WTC11 (cell line): ENCODE data around the gene NDUFAF7. TPM values are rescaled to one million over a fixed set of nuclear protein-coding genes. Genes with fewer than 3 reads are reported as not detected.

ENCODE experiments used
- ATAC-seq: fragments of 200-7000 bp; cut with Tn5 transposase; 2 replicates; pipeline ENCODE4 v1.10.0; 2021; ENCODE audit warnings: mild to moderate bottlenecking, moderate library complexity
- CTCF ChIA-PET: fragments of 300-600 bp; sonication (Branson Sonifier 250); formaldehyde crosslinking; loops from one replicate; lab custom pipeline; 2021; ENCODE audit warnings: antibody characterized with exemption; lab: Charles Lee
- POLR2A ChIA-PET: fragments of 350-600 bp; sonication (Branson Sonifier 250); formaldehyde crosslinking; loops from one replicate; lab custom pipeline; 2021; ENCODE audit warnings: antibody characterized with exemption; lab: Charles Lee
- DNase-seq: peaks from one replicate; pipeline ENCODE4 v3.0.0; 2021; ENCODE audit warnings: low spot score
- H3K27ac Mint-ChIP-seq: 2 replicates; pipeline ENCODE4 v1.8.0; 2021; ENCODE audit warnings: mixed read lengths
- H3K27me3 Mint-ChIP-seq: 2 replicates; pipeline ENCODE4 v1.8.0; 2021; ENCODE audit warnings: low read depth, mild to moderate bottlenecking, moderate library complexity, mixed read lengths
- H3K36me3 Mint-ChIP-seq: 2 replicates; pipeline ENCODE4 v1.8.0; 2021; ENCODE audit warnings: mixed read lengths
- H3K4me1 Mint-ChIP-seq: 2 replicates; pipeline ENCODE4 v1.8.0; 2022; ENCODE audit warnings: mixed read lengths
- H3K4me3 Mint-ChIP-seq: 2 replicates; pipeline ENCODE4 v1.8.0; 2021; ENCODE audit warnings: mild to moderate bottlenecking, moderate library complexity, mixed read lengths
- H3K9me3 Mint-ChIP-seq: 2 replicates; pipeline ENCODE4 v1.8.0; 2021; ENCODE audit warnings: mixed read lengths
- CREB1 ChIP-seq: sonication (generic); formaldehyde crosslinking; IDR thresholded peaks from 2 replicates; pipeline ENCODE4 v1.8.0; 2023; ENCODE audit warnings: mild to moderate bottlenecking, missing genetic modification reagents
- CREM ChIP-seq: sonication (generic); formaldehyde crosslinking; IDR thresholded peaks from 2 replicates; pipeline ENCODE4 v1.8.1; 2022; ENCODE audit warnings: mild to moderate bottlenecking, missing genetic modification reagents, moderate library complexity
- ETV6 ChIP-seq: sonication (generic); formaldehyde crosslinking; IDR thresholded peaks from 2 replicates; pipeline ENCODE4 v1.8.1; 2022; ENCODE audit warnings: mild to moderate bottlenecking, missing genetic modification reagents
- FOXK1 ChIP-seq: sonication (generic); formaldehyde crosslinking; IDR thresholded peaks from 2 replicates; pipeline ENCODE4 v1.8.0; 2022; ENCODE audit warnings: mild to moderate bottlenecking, moderate library complexity, missing genetic modification reagents
- JUN ChIP-seq: sonication (generic); formaldehyde crosslinking; IDR thresholded peaks from 2 replicates; pipeline ENCODE4 v1.8.0; 2023; ENCODE audit warnings: mild to moderate bottlenecking, missing genetic modification reagents
- NR2C2 ChIP-seq: sonication (generic); formaldehyde crosslinking; IDR thresholded peaks from 2 replicates; pipeline ENCODE4 v1.8.0; 2022; ENCODE audit warnings: mild to moderate bottlenecking, missing genetic modification reagents
- PRRX2 ChIP-seq: fragments of 250-450 bp; sonication (Bioruptor Pico); IDR thresholded peaks from 2 replicates; pipeline ENCODE4 v1.8.0; 2021; ENCODE audit warnings: mild to moderate bottlenecking
- SMAD4 ChIP-seq: sonication (generic); formaldehyde crosslinking; IDR thresholded peaks from 2 replicates; pipeline ENCODE4 v1.8.0; 2022; ENCODE audit warnings: mild to moderate bottlenecking, missing genetic modification reagents
- TEAD1 ChIP-seq: sonication (generic); formaldehyde crosslinking; IDR thresholded peaks from 2 replicates; pipeline ENCODE4 v1.8.0; 2022; ENCODE audit warnings: mild to moderate bottlenecking, missing genetic modification reagents
- TEAD4 ChIP-seq: sonication (generic); formaldehyde crosslinking; IDR thresholded peaks from 2 replicates; pipeline ENCODE4 v1.8.0; 2022; ENCODE audit warnings: mild to moderate bottlenecking, missing genetic modification reagents
- ZNF121 ChIP-seq: sonication (generic); formaldehyde crosslinking; IDR thresholded peaks from 2 replicates; pipeline ENCODE4 v1.8.0; 2023; ENCODE audit warnings: missing genetic modification reagents
- ZNF416 ChIP-seq: fragments of 250-450 bp; sonication (Bioruptor Pico); IDR thresholded peaks from 2 replicates; pipeline ENCODE4 v1.9.0; 2021; ENCODE audit warnings: mild to moderate bottlenecking, inconsistent platforms
- ZNF671 ChIP-seq: fragments of 250-450 bp; sonication (Bioruptor Pico); IDR thresholded peaks from 2 replicates; pipeline ENCODE4 v1.8.0; 2021; ENCODE audit warnings: mild to moderate bottlenecking
- total RNA-seq: library from RNA; stranded (reverse); gene quantifications from 3 replicates; pipeline ENCODE4 v1.2.3, GENCODE V29; 2021
- TF ChIP-seq, protein P1 (sequence below): fragments of 250-450 bp; sonication (Bioruptor Pico); conservative IDR thresholded peaks from 2 replicates; pipeline ENCODE4 v1.9.0; 2021; ENCODE audit warnings: mild to moderate bottlenecking
- TF ChIP-seq, protein P2 (sequence below): sonication (generic); formaldehyde crosslinking; IDR thresholded peaks from 2 replicates; pipeline ENCODE4 v1.8.1; 2022; ENCODE audit warnings: low read depth, mild to moderate bottlenecking, moderate library complexity, missing genetic modification reagents, borderline replicate concordance
- TF ChIP-seq, protein P3 (sequence below): sonication (generic); formaldehyde crosslinking; IDR thresholded peaks from 2 replicates; pipeline ENCODE4 v1.8.0; 2022; ENCODE audit warnings: mild to moderate bottlenecking, missing genetic modification reagents
- TF ChIP-seq, protein P4 (sequence below): sonication (generic); formaldehyde crosslinking; IDR thresholded peaks from 2 replicates; pipeline ENCODE4 v1.8.0; 2023; ENCODE audit warnings: missing genetic modification reagents, mild to moderate bottlenecking, borderline replicate concordance
- TF ChIP-seq, protein P5 (sequence below): sonication (generic); formaldehyde crosslinking; IDR thresholded peaks from 2 replicates; pipeline ENCODE4 v1.8.0; 2022; ENCODE audit warnings: mild to moderate bottlenecking, missing genetic modification reagents
- TF ChIP-seq, protein P6 (sequence below): sonication (generic); formaldehyde crosslinking; IDR thresholded peaks from 2 replicates; pipeline ENCODE4 v1.8.0; 2022; ENCODE audit warnings: mild to moderate bottlenecking, missing genetic modification reagents
- TF ChIP-seq, protein P7 (sequence below): fragments of 250-450 bp; sonication (Bioruptor Pico); IDR thresholded peaks from 2 replicates; pipeline ENCODE4 v1.9.0; 2021; ENCODE audit warnings: mild to moderate bottlenecking, borderline replicate concordance

NDUFAF7 gene
- total RNA-seq, 1 experiment from 2014 or later, result 57.8 TPM

DNA sequence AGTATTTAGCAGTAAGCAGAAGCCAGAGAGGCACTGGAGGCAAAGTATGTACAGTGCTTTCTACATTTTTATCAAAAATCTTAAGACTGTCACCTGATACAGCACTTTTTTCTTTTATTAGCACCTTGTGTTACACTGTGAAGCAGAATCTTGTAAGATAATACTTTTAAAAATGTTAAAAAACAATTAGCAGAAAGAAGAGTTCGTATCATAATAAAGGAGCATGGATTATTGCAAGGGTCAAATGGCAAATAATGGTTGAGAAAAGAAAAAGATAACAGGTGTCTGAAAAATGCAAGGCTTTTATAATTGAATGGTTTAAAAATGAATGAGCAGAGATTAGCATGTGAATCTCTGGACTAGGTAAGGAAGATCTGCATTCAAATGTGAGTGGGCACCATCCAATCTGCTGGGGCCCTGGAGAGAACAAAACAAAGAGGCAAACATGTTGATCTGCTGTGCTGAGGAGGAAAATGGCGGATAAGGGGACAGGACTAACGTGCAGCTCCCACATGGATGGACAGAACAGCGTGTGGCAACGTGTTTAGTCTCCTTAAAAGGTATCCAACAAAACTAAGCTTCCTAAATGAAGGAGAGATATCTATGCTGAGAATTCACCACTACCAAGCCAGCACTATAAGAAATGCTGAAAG lies 25.6 kb upstream of the NDUFAF7 start:
- ATAC-seq (peak; percentile 93), DNase-seq (peak; percentile 37)
- Mint-ChIP-seq H3K27ac (peak overlapping the region; percentile 96), H3K9me3 (peaks cover 60% of the 10 kb centered on the region), H3K4me3 (peak overlapping the region; percentile 6), H3K36me3 (peaks cover 98% of the 10 kb centered on the region), H3K27me3 (no peaks in the 10 kb centered on the region; the same call in 1 of the 2 replicates), H3K4me1 (peaks cover 63% of the 10 kb centered on the region)
- POLR2A ChIA-PET, result no interaction called here
- CTCF ChIA-PET, result interaction anchor here (1.3 kb wide), 1 partner anchor 25 kb away, joined by 3 read pairs; no protein-coding TSS in a partner anchor
- TF ChIP-seq FOXK1 (CRISPR knock-in tag) (peak; percentile 40; the same call in 1 of the 2 replicates), SMAD4 (no peak), ZNF121 (CRISPR knock-in tag) (no peak), NR2C2 (no peak), ZNF671 (CRISPR knock-in tag) (no peak), CREB1 (CRISPR knock-in tag) (no peak), ETV6 (CRISPR knock-in tag) (peak; percentile 50; the same call in 1 of the 2 replicates), PRRX2 (no peak), CREM (CRISPR knock-in tag) (no peak), TEAD4 (no peak), ZNF416 (CRISPR knock-in tag) (no peak), TEAD1 (CRISPR knock-in tag) (peak; percentile 57; the same call in 1 of the 2 replicates), JUN (CRISPR knock-in tag) (no peak)
- TF ChIP-seq, protein P1, sequence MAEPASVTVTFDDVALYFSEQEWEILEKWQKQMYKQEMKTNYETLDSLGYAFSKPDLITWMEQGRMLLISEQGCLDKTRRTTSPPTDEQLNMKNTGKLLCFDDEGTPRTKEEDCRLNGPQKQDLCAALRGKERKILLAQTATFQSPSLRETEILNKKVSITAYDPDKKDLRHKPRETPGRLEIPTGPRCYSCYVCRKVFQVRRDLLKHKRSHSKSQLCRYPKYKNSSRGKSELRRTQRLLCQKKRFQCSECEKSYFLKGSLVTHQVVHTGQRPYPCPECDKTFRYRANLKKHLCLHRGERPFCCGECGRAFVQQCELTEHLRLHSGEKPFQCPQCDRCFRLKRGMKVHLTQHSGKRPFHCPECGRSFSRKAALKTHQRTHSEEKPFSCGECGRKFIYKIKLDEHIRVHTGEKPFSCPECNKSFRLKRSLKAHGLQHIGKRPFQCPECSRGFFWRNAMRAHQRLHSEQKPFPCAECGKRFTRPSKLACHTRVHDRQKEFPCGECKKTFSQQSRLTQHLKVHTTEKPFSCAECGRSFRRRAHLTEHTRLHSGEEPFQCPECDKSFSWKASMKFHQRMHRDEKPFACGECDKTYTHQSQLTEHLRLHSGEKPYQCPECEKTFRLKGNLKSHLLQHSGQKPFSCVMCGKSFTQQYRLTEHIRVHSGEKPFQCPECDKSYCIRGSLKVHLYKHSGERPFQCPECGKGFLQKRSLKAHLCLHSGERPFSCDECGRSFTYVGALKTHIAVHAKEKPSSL (CRISPR knock-in tag), result no peak
- TF ChIP-seq, protein P2, sequence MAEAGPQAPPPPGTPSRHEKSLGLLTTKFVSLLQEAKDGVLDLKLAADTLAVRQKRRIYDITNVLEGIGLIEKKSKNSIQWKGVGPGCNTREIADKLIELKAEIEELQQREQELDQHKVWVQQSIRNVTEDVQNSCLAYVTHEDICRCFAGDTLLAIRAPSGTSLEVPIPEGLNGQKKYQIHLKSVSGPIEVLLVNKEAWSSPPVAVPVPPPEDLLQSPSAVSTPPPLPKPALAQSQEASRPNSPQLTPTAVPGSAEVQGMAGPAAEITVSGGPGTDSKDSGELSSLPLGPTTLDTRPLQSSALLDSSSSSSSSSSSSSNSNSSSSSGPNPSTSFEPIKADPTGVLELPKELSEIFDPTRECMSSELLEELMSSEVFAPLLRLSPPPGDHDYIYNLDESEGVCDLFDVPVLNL (CRISPR knock-in tag), result no peak
- TF ChIP-seq, protein P3, sequence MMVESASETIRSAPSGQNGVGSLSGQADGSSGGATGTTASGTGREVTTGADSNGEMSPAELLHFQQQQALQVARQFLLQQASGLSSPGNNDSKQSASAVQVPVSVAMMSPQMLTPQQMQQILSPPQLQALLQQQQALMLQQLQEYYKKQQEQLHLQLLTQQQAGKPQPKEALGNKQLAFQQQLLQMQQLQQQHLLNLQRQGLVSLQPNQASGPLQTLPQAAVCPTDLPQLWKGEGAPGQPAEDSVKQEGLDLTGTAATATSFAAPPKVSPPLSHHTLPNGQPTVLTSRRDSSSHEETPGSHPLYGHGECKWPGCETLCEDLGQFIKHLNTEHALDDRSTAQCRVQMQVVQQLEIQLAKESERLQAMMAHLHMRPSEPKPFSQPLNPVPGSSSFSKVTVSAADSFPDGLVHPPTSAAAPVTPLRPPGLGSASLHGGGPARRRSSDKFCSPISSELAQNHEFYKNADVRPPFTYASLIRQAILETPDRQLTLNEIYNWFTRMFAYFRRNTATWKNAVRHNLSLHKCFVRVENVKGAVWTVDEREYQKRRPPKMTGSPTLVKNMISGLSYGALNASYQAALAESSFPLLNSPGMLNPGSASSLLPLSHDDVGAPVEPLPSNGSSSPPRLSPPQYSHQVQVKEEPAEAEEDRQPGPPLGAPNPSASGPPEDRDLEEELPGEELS (CRISPR knock-in tag), result 0 out of 2 replicates have a peak, but pooled peaks have one; percentile 37
- TF ChIP-seq, protein P4, sequence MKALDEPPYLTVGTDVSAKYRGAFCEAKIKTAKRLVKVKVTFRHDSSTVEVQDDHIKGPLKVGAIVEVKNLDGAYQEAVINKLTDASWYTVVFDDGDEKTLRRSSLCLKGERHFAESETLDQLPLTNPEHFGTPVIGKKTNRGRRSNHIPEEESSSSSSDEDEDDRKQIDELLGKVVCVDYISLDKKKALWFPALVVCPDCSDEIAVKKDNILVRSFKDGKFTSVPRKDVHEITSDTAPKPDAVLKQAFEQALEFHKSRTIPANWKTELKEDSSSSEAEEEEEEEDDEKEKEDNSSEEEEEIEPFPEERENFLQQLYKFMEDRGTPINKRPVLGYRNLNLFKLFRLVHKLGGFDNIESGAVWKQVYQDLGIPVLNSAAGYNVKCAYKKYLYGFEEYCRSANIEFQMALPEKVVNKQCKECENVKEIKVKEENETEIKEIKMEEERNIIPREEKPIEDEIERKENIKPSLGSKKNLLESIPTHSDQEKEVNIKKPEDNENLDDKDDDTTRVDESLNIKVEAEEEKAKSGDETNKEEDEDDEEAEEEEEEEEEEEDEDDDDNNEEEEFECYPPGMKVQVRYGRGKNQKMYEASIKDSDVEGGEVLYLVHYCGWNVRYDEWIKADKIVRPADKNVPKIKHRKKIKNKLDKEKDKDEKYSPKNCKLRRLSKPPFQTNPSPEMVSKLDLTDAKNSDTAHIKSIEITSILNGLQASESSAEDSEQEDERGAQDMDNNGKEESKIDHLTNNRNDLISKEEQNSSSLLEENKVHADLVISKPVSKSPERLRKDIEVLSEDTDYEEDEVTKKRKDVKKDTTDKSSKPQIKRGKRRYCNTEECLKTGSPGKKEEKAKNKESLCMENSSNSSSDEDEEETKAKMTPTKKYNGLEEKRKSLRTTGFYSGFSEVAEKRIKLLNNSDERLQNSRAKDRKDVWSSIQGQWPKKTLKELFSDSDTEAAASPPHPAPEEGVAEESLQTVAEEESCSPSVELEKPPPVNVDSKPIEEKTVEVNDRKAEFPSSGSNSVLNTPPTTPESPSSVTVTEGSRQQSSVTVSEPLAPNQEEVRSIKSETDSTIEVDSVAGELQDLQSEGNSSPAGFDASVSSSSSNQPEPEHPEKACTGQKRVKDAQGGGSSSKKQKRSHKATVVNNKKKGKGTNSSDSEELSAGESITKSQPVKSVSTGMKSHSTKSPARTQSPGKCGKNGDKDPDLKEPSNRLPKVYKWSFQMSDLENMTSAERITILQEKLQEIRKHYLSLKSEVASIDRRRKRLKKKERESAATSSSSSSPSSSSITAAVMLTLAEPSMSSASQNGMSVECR (CRISPR knock-in tag), result no peak
- TF ChIP-seq, protein P5, sequence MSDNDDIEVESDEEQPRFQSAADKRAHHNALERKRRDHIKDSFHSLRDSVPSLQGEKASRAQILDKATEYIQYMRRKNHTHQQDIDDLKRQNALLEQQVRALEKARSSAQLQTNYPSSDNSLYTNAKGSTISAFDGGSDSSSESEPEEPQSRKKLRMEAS (CRISPR knock-in tag), result peak; percentile 84
- TF ChIP-seq, protein P6, sequence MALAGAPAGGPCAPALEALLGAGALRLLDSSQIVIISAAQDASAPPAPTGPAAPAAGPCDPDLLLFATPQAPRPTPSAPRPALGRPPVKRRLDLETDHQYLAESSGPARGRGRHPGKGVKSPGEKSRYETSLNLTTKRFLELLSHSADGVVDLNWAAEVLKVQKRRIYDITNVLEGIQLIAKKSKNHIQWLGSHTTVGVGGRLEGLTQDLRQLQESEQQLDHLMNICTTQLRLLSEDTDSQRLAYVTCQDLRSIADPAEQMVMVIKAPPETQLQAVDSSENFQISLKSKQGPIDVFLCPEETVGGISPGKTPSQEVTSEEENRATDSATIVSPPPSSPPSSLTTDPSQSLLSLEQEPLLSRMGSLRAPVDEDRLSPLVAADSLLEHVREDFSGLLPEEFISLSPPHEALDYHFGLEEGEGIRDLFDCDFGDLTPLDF (CRISPR knock-in tag), result no peak
- TF ChIP-seq, protein P7, sequence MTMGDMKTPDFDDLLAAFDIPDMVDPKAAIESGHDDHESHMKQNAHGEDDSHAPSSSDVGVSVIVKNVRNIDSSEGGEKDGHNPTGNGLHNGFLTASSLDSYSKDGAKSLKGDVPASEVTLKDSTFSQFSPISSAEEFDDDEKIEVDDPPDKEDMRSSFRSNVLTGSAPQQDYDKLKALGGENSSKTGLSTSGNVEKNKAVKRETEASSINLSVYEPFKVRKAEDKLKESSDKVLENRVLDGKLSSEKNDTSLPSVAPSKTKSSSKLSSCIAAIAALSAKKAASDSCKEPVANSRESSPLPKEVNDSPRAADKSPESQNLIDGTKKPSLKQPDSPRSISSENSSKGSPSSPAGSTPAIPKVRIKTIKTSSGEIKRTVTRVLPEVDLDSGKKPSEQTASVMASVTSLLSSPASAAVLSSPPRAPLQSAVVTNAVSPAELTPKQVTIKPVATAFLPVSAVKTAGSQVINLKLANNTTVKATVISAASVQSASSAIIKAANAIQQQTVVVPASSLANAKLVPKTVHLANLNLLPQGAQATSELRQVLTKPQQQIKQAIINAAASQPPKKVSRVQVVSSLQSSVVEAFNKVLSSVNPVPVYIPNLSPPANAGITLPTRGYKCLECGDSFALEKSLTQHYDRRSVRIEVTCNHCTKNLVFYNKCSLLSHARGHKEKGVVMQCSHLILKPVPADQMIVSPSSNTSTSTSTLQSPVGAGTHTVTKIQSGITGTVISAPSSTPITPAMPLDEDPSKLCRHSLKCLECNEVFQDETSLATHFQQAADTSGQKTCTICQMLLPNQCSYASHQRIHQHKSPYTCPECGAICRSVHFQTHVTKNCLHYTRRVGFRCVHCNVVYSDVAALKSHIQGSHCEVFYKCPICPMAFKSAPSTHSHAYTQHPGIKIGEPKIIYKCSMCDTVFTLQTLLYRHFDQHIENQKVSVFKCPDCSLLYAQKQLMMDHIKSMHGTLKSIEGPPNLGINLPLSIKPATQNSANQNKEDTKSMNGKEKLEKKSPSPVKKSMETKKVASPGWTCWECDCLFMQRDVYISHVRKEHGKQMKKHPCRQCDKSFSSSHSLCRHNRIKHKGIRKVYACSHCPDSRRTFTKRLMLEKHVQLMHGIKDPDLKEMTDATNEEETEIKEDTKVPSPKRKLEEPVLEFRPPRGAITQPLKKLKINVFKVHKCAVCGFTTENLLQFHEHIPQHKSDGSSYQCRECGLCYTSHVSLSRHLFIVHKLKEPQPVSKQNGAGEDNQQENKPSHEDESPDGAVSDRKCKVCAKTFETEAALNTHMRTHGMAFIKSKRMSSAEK, result peak; percentile 80; the same call in 1 of the 2 replicates
